A549 (cell line): ENCODE data around the gene MINPP1.

Experiments used
- PHF8 ChIP-seq: fragments of 200-600 bp; sonication (generic); IDR thresholded peaks from 2 replicates; pipeline ENCODE4 v1.6.1; 2016; ENCODE audit warnings: low read depth, mild to moderate bottlenecking, antibody characterized with exemption, moderate library complexity, borderline replicate concordance
- POLR2A ChIP-seq: IDR thresholded peaks from 2 replicates; pipeline ENCODE4 v1.6.1; 2012; ENCODE audit warnings: mild to moderate bottlenecking, low read length
- TF ChIP-seq, protein P1 (sequence below): fragments of >200 bp; sonication (Bioruptor Twin); formaldehyde crosslinking; IDR thresholded peaks from 3 replicates; pipeline ENCODE4 v1.5.1; 2016
- TF ChIP-seq, protein P2 (sequence below): fragments of 200-600 bp; sonication (generic); IDR thresholded peaks from 2 replicates; pipeline ENCODE4 v1.6.1; 2016; ENCODE audit warnings: antibody characterized with exemption, mild to moderate bottlenecking, moderate library complexity

DNA sequence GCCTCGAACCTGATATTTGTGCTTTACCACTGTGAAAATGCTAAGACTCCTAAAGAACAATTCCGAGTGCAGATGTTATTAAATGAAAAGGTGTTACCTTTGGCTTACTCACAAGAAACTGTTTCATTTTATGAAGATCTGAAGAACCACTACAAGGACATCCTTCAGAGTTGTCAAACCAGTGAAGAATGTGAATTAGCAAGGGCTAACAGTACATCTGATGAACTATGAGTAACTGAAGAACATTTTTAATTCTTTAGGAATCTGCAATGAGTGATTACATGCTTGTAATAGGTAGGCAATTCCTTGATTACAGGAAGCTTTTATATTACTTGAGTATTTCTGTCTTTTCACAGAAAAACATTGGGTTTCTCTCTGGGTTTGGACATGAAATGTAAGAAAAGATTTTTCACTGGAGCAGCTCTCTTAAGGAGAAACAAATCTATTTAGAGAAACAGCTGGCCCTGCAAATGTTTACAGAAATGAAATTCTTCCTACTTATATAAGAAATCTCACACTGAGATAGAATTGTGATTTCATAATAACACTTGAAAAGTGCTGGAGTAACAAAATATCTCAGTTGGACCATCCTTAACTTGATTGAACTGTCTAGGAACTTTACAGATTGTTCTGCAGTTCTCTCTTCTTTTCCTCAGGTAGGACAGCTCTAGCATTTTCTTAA is 47.7 kb downstream of the MINPP1 start:
- TF ChIP-seq PHF8 (no peak), POLR2A (no peak)
- TF ChIP-seq, protein P1, sequence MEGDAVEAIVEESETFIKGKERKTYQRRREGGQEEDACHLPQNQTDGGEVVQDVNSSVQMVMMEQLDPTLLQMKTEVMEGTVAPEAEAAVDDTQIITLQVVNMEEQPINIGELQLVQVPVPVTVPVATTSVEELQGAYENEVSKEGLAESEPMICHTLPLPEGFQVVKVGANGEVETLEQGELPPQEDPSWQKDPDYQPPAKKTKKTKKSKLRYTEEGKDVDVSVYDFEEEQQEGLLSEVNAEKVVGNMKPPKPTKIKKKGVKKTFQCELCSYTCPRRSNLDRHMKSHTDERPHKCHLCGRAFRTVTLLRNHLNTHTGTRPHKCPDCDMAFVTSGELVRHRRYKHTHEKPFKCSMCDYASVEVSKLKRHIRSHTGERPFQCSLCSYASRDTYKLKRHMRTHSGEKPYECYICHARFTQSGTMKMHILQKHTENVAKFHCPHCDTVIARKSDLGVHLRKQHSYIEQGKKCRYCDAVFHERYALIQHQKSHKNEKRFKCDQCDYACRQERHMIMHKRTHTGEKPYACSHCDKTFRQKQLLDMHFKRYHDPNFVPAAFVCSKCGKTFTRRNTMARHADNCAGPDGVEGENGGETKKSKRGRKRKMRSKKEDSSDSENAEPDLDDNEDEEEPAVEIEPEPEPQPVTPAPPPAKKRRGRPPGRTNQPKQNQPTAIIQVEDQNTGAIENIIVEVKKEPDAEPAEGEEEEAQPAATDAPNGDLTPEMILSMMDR: no peak
- TF ChIP-seq, protein P2, sequence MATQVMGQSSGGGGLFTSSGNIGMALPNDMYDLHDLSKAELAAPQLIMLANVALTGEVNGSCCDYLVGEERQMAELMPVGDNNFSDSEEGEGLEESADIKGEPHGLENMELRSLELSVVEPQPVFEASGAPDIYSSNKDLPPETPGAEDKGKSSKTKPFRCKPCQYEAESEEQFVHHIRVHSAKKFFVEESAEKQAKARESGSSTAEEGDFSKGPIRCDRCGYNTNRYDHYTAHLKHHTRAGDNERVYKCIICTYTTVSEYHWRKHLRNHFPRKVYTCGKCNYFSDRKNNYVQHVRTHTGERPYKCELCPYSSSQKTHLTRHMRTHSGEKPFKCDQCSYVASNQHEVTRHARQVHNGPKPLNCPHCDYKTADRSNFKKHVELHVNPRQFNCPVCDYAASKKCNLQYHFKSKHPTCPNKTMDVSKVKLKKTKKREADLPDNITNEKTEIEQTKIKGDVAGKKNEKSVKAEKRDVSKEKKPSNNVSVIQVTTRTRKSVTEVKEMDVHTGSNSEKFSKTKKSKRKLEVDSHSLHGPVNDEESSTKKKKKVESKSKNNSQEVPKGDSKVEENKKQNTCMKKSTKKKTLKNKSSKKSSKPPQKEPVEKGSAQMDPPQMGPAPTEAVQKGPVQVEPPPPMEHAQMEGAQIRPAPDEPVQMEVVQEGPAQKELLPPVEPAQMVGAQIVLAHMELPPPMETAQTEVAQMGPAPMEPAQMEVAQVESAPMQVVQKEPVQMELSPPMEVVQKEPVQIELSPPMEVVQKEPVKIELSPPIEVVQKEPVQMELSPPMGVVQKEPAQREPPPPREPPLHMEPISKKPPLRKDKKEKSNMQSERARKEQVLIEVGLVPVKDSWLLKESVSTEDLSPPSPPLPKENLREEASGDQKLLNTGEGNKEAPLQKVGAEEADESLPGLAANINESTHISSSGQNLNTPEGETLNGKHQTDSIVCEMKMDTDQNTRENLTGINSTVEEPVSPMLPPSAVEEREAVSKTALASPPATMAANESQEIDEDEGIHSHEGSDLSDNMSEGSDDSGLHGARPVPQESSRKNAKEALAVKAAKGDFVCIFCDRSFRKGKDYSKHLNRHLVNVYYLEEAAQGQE: no peak
